ENCODE data around the gene DAAM2.

DNA sequence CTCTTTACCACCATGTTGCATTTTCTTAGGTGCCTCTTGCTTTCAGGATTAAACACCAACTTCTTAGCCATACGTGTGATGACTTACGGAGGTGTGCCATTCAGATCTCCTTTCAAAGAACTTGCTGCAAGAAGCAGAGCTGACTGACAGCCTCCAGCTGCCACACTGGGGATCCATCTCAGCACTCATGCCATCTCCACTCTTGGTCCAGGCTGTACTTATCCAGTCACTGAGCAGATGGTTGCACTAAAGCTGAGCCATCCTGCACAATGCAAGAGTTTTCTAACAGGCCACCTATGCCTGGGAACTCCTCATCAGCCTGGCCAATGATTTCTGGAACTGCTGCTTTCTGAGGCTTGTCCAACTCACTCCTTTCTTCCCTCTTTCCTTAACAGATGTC lies 35.6 kb upstream of the DAAM2 start:
- TF ChIP-seq, protein P1, sequence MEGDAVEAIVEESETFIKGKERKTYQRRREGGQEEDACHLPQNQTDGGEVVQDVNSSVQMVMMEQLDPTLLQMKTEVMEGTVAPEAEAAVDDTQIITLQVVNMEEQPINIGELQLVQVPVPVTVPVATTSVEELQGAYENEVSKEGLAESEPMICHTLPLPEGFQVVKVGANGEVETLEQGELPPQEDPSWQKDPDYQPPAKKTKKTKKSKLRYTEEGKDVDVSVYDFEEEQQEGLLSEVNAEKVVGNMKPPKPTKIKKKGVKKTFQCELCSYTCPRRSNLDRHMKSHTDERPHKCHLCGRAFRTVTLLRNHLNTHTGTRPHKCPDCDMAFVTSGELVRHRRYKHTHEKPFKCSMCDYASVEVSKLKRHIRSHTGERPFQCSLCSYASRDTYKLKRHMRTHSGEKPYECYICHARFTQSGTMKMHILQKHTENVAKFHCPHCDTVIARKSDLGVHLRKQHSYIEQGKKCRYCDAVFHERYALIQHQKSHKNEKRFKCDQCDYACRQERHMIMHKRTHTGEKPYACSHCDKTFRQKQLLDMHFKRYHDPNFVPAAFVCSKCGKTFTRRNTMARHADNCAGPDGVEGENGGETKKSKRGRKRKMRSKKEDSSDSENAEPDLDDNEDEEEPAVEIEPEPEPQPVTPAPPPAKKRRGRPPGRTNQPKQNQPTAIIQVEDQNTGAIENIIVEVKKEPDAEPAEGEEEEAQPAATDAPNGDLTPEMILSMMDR (IDR thresholded peaks at IDR 0.05): no peak
- TF ChIP-seq GABPA (IDR thresholded peaks at IDR 0.05; ENCODE audit: low read depth): no peak
- no peak for TF ChIP-seq TAF1 (IDR thresholded peaks at IDR 0.05; ENCODE audit: borderline replicate concordance, low read depth, low read length)
- TF ChIP-seq POLR2AphosphoS5 (IDR thresholded peaks at IDR 0.05; ENCODE audit: low read depth, low read length): no peak
- no peak for TF ChIP-seq SIN3A (IDR thresholded peaks at IDR 0.05; ENCODE audit: borderline replicate concordance, low read depth, low read length)
- no peak for TF ChIP-seq ZBTB33 (IDR thresholded peaks at IDR 0.05; ENCODE audit: borderline replicate concordance, low read depth)
- no peak for TF ChIP-seq CHD2 (IDR thresholded peaks at IDR 0.05; ENCODE audit: low read length, partially characterized antibody)
- no peak for TF ChIP-seq RAD21 (IDR thresholded peaks at IDR 0.05; ENCODE audit: low read length)
- TF ChIP-seq, protein P2, sequence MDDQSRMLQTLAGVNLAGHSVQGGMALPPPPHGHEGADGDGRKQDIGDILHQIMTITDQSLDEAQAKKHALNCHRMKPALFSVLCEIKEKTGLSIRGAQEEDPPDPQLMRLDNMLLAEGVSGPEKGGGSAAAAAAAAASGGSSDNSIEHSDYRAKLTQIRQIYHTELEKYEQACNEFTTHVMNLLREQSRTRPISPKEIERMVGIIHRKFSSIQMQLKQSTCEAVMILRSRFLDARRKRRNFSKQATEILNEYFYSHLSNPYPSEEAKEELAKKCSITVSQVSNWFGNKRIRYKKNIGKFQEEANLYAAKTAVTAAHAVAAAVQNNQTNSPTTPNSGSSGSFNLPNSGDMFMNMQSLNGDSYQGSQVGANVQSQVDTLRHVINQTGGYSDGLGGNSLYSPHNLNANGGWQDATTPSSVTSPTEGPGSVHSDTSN (IDR thresholded peaks at IDR 0.05): no peak
- no peak for TF ChIP-seq NFIC (IDR thresholded peaks at IDR 0.05; ENCODE audit: borderline replicate concordance)
- TF ChIP-seq, protein P3, sequence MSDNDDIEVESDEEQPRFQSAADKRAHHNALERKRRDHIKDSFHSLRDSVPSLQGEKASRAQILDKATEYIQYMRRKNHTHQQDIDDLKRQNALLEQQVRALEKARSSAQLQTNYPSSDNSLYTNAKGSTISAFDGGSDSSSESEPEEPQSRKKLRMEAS (IDR thresholded peaks at IDR 0.05; ENCODE audit: low read depth): no peak
